ENCODE results near the gene AAMP.
A peak's percentile ranks its signal among the peaks of the same experiment; 100 is the strongest.
"Not testable (repeated sequence)": the region's sequence is repeated elsewhere in the genome, so short reads cannot be mapped to it uniquely, and the experiment has no call there.

The AAMP gene

DNA sequence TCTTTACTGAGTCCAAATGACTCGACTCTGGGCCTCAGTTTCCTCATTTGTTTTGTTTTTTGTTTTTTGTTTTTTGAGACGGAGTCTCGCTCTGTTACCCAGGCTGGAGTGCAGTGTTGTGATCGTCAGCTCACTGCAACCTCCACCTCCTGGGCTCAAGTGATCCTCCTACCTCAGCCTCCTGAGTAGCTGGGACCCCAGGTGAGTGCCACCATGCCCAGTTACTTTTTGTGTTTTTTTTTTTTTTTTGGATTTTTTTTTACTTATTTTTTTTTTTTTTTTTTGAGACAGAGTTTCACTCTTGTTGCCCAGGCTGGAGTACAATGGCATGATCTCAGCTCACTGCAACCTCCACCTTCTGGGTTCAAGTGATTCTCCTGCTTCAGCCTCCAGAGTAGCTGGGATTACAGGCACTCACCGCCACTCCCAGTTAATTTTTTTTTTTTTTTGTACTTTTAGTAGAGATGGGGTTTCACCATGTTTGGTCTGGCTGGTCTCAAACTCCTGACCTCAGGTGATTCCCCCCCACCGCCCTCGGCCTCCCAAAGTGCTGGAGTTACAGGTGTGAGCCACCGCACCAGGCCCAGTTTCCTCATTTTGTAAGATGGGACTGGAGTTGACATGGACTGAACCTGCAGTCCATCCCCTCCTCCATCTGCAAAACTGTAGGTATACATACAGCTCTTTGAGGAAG is 3.4 kb upstream of the AAMP start:
- not testable (repeated sequence) for H3K4me3 Mint-ChIP-seq; H3K9me3 Mint-ChIP-seq (ENCODE audit: low read depth); H3K36me3 Mint-ChIP-seq; H3K27me3 Mint-ChIP-seq
- Mint-ChIP-seq H3K4me1 (ENCODE audit: low read depth) (peaks cover 36% of the 10 kb centered on the region), H3K27ac (peak overlapping the region; percentile 34)

DNA sequence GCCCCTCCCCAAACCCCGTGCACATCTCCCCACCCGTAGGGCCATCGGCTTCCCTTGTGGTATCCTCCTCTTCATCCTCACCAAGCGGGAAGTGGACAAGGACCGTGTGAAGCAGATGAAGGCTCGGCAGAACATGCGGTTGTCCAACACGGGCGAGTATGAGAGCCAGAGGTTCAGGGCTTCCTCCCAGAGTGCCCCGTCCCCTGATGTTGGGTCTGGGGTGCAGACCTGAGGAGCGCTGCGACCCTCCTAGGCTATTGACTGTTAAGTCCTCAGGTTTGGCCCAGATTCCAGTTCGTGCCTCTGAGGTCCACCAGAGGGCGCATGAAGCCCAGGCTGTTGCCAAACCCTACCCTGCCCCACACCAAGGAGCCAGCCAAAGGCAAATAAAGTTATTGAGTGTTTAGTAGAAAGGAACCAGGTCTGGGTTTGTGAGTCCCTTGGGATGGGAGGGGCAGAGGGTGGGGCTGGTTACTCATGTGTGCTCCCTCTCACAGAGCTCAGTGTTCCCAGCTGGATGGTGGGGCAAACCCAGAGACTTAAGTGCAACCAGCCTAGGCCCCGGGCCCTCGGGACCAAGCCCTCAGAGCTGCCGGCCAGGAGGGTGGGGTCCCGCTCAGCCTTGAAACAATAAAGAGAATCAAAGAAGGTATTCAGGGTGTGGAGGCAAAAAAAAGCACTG is 2.7 kb upstream of the AAMP start:
- H3K4me1 Mint-ChIP-seq (ENCODE audit: low read depth), result peaks cover 36% of the 10 kb centered on the region
- no peaks in the 10 kb centered on the region for H3K9me3 Mint-ChIP-seq (ENCODE audit: low read depth)
- peak overlapping the region; percentile 28 for H3K27ac Mint-ChIP-seq
- H3K27me3 Mint-ChIP-seq, result no peaks in the 10 kb centered on the region
- H3K4me3 Mint-ChIP-seq, result no peak overlapping the region
- H3K36me3 Mint-ChIP-seq, result peaks cover 4% of the 10 kb centered on the region

DNA sequence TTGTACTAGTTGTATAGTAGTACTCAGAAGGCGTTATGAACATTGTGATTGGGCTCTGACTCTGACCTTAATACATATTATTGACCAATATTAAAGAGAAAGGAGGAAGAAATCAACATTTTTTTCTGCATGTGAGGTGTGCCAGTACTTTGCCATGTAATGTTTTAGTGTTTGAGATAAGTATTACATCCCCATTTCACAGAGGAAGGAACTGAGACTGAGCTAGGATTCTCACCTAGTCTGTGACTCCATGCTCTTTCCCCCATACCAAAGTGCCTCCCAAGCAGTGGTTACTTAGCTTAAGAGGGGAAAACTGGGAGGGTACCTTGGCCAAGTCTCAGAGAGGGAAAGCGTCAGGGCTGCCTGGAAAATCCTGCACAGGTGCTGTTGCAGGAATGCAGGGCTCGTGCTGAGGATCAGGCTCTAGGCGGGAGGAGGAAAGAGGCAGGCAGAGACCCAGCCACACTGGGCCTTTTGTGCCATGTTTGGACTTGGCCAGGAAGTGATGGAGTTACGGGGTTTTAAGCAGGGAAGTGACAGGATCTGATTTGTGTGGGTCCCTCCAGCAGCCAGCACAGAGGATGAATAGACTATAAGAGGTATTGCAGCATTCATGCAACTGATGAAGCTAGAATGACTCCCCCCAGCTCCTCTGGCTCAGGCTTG is 2.1 kb upstream of the AAMP start:
- peaks cover 6% of the 10 kb centered on the region for H3K36me3 Mint-ChIP-seq
- peak overlapping the region; percentile 95 for H3K4me3 Mint-ChIP-seq
- no peaks in the 10 kb centered on the region for H3K27me3 Mint-ChIP-seq
- H3K9me3 Mint-ChIP-seq (ENCODE audit: low read depth), result no peaks in the 10 kb centered on the region
- peak overlapping the region; percentile 11 for H3K27ac Mint-ChIP-seq
- H3K4me1 Mint-ChIP-seq (ENCODE audit: low read depth), result peaks cover 43% of the 10 kb centered on the region

DNA sequence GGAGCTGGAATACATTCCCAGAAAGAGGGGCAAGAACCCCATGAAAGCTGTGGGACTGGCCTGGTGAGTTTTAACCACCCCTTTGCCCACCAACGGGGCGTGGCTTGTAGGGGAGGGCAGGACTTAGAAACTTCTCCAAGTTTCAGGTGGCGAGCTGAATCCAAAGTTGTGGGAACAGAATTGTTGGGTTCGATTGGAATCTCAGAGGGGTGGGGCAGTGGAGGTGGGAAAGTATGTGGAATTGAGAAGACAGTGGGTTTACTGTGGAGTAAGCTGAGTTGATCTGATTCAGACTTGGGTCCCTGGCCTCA is 1.5 kb upstream of the AAMP start:
- no peaks in the 10 kb centered on the region for H3K9me3 Mint-ChIP-seq (ENCODE audit: low read depth)
- H3K4me3 Mint-ChIP-seq, result peak overlapping the region; percentile 95
- peaks cover 43% of the 10 kb centered on the region for H3K4me1 Mint-ChIP-seq (ENCODE audit: low read depth)
- H3K27me3 Mint-ChIP-seq, result no peaks in the 10 kb centered on the region
- peaks cover 6% of the 10 kb centered on the region for H3K36me3 Mint-ChIP-seq
- peak overlapping the region; percentile 11 for H3K27ac Mint-ChIP-seq

DNA sequence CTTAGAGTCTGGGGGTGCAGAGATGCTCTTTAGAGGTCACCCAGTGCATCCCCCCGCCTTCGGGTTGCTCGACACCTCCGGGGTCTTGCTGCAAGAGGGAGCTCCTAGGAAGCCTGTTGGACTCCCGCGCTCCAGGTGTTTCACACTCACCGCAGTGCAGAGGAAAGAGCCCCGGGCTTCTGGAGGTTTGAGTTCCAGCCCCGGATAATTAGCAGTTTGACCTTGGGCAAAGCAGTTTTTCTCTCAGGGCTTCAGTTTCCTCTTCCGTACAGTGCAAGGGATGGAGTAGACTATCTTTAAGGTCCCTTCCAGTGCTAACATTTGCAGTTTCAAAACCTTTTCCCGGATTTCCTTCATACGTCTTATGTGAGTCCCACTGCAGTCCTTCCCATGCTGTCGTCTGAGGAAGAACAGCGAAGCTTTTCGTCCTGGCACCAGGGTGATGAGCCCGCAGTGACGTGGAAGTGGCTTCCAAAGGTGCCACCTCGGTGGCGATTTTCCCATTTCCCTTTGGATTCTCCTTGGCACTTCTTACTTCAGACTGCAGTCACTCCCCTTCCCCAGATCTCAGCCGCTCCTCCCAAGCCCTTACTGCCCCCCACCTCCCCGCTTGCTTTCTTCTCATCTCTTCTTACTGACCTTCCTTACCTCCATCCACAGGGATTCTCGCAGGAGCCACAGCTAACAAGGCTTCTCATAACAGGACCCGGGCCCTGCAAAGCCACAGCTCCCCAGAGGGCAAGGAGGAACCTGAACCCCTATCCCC is 967 bp upstream of the AAMP start:
- peaks cover 6% of the 10 kb centered on the region for H3K36me3 Mint-ChIP-seq
- no peaks in the 10 kb centered on the region for H3K9me3 Mint-ChIP-seq (ENCODE audit: low read depth)
- peak overlapping the region; percentile 95 for H3K4me3 Mint-ChIP-seq
- no peaks in the 10 kb centered on the region for H3K27me3 Mint-ChIP-seq
- peaks cover 44% of the 10 kb centered on the region for H3K4me1 Mint-ChIP-seq (ENCODE audit: low read depth)
- peak overlapping the region; percentile 90 for H3K27ac Mint-ChIP-seq

DNA sequence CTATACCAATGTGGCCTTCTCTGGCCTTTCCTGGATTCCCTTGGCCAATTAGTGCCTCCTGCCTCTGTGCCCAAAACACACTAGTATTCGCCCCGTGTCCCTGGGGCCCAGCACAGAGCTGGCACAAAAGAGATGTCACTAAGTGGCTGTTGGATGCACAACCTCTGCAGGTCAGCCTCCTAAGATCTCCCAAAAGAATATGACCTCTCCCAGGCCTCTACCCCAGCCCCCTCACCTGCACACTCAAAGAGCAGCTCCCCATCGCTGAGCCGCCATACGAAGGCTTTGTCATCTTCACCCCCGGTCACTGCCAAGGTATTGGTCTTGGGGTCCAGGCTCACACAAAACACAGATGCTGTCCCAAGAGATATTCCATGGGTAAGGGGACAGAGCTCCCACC is 2.7 kb downstream of the AAMP start:
- H3K4me1 Mint-ChIP-seq (ENCODE audit: low read depth), result peaks cover 41% of the 10 kb centered on the region
- H3K36me3 Mint-ChIP-seq, result peaks cover 6% of the 10 kb centered on the region
- no peak overlapping the region for H3K27ac Mint-ChIP-seq
- no peaks in the 10 kb centered on the region for H3K27me3 Mint-ChIP-seq
- no peaks in the 10 kb centered on the region for H3K9me3 Mint-ChIP-seq (ENCODE audit: low read depth)
- peak overlapping the region; percentile 39 for H3K4me3 Mint-ChIP-seq

DNA sequence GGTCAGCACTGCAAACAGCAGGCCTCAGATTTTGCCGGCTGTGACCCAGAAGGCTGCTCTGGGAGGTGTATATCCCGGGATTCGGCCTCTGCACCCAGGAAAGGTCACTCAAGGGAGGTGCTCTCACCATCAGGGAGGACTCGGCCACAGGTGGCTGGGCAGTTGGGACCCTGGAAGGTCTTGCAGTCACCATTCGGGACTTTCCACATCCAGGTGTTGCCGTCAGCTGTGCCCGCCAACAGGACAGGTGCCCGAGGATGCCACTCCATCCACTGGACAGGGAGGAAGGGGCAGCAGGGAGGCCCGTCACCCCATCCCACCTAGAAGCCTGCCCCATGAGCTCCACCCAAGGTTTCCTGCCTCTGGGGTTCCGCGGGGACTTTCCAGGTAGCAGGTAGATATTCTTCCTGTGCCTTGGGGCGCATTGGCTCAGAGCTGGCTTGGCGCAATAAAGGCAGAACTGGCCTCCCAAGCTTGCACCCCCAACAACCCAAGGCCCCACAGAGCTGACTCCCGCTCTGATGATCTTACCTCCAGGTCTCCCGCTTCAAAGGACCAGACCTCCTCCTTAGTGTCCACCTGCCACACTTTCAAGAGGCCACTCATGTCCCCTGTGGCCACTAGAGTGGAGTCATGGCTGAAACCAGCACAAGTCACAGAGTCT is 3.5 kb downstream of the AAMP start:
- no peaks in the 10 kb centered on the region for H3K27me3 Mint-ChIP-seq
- H3K36me3 Mint-ChIP-seq, result peaks cover 6% of the 10 kb centered on the region
- no peak overlapping the region for H3K4me3 Mint-ChIP-seq
- H3K4me1 Mint-ChIP-seq (ENCODE audit: low read depth), result peaks cover 33% of the 10 kb centered on the region
- no peaks in the 10 kb centered on the region for H3K9me3 Mint-ChIP-seq (ENCODE audit: low read depth)
- no peak overlapping the region for H3K27ac Mint-ChIP-seq

DNA sequence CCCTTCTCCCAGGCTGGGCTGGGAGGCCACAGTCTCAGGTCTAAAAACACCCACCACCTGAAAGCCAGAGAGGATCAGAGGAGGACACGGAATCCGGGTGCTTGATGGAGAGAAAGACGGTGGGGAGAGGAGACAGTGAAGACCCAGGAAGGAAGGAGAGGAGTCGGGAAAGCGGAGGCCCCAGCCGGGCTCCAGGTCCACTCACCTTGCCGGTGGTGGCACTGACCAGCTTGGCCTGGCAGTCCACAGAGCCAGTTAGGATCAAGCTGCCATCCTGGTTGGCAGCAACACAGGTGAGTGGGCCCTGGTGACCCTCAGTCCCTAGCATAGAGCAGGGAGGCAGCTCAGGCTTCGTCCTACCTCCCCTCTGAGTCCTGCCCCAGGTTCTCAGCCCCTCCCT is 4.3 kb downstream of the AAMP start:
- peaks cover 6% of the 10 kb centered on the region for H3K36me3 Mint-ChIP-seq
- no peak overlapping the region for H3K4me3 Mint-ChIP-seq
- peaks cover 26% of the 10 kb centered on the region for H3K4me1 Mint-ChIP-seq (ENCODE audit: low read depth)
- H3K9me3 Mint-ChIP-seq (ENCODE audit: low read depth), result no peaks in the 10 kb centered on the region
- H3K27ac Mint-ChIP-seq, result no peak overlapping the region
- no peaks in the 10 kb centered on the region for H3K27me3 Mint-ChIP-seq

DNA sequence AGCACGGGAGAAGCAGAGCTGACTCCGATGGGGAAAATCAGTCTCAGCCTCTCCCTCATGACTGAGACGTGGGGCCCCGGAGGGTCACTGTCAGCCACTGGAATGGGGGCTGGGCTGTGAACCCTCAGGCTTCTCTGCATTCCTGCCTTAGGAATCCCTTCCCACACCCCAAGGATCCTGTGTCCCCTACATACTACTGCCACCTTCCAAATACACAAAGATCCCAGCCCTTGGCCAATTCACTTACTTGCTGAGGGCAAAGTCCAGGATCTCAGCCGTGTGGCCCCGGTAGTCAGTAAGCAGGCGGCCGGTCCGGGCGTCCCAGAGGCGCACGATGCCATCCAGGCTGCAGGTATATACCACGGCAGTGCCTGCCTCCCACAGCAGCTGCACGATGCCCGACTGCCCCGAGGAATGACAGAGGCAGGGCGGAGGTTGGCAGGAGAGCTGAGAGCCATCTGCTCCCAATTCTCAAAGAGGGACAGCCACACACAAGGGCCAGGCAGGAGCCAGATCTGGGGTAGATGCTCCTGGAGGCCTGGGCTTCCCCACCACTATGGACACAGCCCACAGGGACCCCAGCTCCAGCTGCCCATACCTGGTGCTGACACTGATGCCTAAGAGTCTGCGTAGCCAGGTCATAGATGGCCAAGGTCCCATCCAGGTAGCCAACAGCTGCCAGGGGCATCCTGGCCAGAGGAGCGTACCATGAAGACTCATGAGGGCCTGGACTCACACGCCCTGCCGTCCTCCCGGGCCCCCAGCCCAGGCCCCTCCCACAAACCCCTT is 5.0 kb downstream of the AAMP start:
- H3K27ac Mint-ChIP-seq, result no peak overlapping the region
- H3K4me3 Mint-ChIP-seq, result no peak overlapping the region
- H3K4me1 Mint-ChIP-seq (ENCODE audit: low read depth), result peaks cover 22% of the 10 kb centered on the region
- no peaks in the 10 kb centered on the region for H3K27me3 Mint-ChIP-seq
- no peaks in the 10 kb centered on the region for H3K9me3 Mint-ChIP-seq (ENCODE audit: low read depth)
- peaks cover 6% of the 10 kb centered on the region for H3K36me3 Mint-ChIP-seq

DNA sequence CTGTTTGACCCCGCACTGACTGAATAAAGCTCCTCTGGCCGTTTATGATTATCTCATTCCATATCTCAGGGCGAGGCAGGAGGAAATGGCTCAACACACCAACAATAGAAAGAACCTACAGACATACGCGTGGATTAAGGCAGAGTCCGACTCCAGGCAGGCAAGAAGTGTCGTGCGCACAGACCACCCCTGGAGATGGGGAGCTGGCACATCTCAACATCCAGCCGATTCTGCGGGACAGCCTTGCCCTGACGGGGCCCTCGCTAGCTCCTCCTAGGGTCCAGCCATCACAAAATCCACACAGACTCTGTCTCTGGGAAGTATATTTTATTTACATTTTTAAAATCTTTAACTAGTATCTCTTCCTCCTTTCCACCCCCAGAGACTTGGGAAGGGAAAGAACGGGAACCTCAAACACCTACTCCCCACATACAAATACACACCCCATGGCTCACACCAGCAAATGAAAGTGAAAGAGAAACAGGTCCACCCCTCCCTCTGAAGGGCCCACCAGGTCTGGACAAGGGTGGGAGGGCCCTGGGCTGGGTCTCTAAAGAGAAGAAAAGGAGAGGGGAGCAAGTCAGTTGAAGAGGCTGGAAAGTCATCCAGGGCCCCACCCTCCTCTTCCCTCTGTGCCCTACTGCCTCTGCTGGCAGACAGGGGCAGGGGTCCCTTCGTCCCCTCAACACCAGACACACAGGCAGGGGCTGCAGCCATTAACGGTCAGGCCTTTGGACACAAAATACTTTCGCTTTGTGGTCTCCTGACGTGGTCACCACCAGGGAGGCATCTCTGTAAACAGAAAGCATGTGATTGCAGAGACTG is 5.9 kb downstream of the AAMP start:
- Mint-ChIP-seq H3K4me3 (no peak overlapping the region), H3K4me1 (ENCODE audit: low read depth) (peaks cover 22% of the 10 kb centered on the region), H3K36me3 (peaks cover 2% of the 10 kb centered on the region), H3K27me3 (no peaks in the 10 kb centered on the region), H3K27ac (no peak overlapping the region), H3K9me3 (ENCODE audit: low read depth) (no peaks in the 10 kb centered on the region)

DNA sequence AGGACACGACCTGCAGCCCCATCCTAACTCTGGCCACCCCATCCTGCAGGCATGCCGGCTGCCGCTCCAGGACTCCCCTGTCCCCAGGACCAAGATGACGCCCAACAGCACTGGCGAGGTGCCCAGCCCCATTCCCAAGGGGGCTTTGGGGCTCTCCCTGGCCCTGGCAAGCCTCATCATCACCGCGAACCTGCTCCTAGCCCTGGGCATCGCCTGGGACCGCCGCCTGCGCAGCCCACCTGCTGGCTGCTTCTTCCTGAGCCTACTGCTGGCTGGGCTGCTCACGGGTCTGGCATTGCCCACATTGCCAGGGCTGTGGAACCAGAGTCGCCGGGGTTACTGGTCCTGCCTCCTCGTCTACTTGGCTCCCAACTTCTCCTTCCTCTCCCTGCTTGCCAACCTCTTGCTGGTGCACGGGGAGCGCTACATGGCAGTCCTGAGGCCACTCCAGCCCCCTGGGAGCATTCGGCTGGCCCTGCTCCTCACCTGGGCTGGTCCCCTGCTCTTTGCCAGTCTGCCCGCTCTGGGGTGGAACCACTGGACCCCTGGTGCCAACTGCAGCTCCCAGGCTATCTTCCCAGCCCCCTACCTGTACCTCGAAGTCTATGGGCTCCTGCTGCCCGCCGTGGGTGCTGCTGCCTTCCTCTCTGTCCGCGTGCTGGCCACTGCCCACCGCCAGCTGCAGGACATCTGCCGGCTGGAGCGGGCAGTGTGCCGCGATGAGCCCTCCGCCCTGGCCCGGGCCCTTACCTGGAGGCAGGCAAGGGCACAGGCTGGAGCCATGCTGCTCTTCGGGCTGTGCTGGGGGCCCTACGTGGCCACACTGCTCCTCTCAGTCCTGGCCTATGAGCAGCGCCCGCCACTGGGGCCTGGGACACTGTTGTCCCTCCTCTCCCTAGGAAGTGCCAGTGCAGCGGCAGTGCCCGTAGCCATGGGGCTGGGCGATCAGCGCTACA is 7.0 kb downstream of the AAMP start:
- H3K27me3 Mint-ChIP-seq, result no peaks in the 10 kb centered on the region
- no peak overlapping the region for H3K27ac Mint-ChIP-seq
- H3K36me3 Mint-ChIP-seq, result peaks cover 2% of the 10 kb centered on the region
- H3K4me1 Mint-ChIP-seq (ENCODE audit: low read depth), result peaks cover 22% of the 10 kb centered on the region
- no peak overlapping the region for H3K4me3 Mint-ChIP-seq
- no peaks in the 10 kb centered on the region for H3K9me3 Mint-ChIP-seq (ENCODE audit: low read depth)

DNA sequence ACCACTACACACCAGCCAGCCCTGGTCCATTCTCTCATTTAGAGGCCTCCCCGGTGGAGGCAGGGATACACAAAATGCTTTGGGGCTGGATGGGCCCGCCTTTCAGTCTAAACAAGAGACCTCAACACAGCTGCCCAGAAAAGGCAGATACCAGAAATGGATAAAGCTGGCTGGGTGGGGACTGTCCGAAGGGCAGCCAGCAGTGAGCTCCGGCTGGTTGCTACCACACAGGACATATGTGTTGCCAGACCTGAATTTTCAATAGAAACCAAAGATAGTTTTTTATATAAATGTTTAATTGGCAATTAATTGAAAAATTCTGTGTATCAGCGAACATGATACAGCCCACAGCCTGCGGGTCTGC is 7.7 kb downstream of the AAMP start:
- peaks cover 23% of the 10 kb centered on the region for H3K4me1 Mint-ChIP-seq (ENCODE audit: low read depth)

More for the DNA sequence above, 7.7 kb downstream of the AAMP start:
- Mint-ChIP-seq H3K9me3 (ENCODE audit: low read depth) (no peaks in the 10 kb centered on the region), H3K36me3 (peaks cover 2% of the 10 kb centered on the region), H3K27me3 (no peaks in the 10 kb centered on the region), H3K27ac (no peak overlapping the region), H3K4me3 (no peak overlapping the region)

Data from activated naive CD8-positive, alpha-beta T cell (primary cell).